GM18519 (cell line): ENCODE measurements around the gene C1RL.
"Not testable (repeated sequence)": the region's sequence is repeated elsewhere in the genome, so short reads cannot be mapped to it uniquely, and the experiment has no call there.

ENCODE experiments used
- ATAC-seq: cut with Tn5 transposase; IDR thresholded peaks from one replicate; pipeline ENCODE4 v1.9.1; 2021; ENCODE audit warnings: mild to moderate bottlenecking, moderate library complexity; ENCODE audit not compliant: unreplicated experiment, low FRiP score

The C1RL gene

DNA sequence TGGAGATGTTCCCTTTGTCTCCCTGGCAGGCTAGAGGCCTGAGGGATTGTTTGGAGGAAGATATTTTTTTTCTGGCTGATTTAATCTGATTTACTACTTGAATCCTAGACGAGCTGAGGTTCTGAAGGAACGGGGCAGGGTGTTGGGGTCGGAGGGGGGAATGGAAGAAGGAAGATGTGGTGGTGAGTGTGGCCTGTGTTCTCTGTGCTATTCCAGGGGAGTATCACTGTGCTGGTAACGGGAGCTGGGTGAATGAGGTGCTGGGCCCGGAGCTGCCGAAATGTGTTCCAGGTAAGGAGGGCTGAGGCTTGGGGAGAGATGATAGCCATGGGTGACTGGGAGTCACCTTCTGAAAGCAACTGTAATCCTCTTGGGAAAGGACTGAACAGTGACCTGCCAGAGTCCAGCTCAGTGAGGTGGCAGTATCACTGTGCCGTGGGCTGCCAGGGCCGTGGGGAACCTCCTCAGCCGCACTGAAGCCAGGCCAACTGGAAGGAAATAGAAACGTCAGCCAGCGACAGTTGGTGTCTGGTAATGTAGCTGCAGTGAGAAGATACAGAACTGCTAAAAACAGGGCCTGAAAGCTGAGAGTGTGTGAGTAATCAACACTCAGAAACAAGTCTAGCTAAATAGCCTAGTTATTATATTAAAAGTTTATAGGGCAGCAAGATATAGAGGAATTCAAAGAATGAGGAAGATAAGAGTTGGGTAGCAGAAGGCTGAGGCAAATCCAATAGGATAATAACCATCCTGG lies 40.6 kb downstream of the C1RL start:
- no peak for ATAC-seq

GRCh38 chr12:7067096-7067495 lies 41.9 kb downstream of the C1RL start:
- ATAC-seq = no peak

DNA sequence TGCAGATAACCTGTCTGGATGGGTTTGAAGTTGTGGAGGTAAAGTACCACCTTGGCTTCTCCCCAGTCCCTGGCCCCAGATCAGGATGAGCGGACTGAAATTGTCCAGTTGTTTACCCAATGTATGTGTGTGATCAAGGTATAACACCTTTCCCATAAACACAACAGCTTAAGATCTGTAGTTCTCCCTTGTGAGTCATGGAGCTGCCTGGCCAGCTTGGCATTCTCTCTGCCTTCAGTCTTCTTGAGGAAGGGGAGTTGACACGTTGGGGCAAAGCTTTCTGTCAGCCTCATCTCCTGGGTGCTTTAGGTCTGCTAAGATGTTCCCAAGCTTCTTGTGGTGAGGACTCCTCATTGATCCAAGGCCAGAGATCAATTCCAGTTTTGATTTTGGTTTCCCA lies 42.4 kb downstream of the C1RL start:
- ATAC-seq = no peak

- no peak for ATAC-seq
Observed at GRCh38 chr12:7065073-7065623, 43.9 kb downstream of the C1RL start.

DNA sequence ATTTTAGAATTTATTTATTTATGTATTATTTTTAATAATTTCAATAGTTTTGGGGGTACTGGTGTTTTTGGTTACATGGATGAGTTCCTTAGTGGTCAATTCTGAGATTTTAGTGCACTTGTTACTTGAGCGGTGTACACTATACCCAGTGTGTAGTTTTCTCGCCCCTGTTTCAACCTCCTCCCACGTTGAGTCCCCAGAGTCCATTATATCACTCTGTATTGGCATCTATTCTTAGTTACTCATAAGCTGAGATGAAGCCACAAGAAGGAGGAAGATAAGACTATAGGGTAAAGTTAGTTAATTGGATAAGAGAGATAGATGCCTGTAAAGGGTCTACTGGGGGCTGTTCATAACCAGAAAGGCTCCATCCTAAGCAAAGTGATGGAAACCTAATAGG lies 44.5 kb downstream of the C1RL start:
- no peak for ATAC-seq

DNA sequence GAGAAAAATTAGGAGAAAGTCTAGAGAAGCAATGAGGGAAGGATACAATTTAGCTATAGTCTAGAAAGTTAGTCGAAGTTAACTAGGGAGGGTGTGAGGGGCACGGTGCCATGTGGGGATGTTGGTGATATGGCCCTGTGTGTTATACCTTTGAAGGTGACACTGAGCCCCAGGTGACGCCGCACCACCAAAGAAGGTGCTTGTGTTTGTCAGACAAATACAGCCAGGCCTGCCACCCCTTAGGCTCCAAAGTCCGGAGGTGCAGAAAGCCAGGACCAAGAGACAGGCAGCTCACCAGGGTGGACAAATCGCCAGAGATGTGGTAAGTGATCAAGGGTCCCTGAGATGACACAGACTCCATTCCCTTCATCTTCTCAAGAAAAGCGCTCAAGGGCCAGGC lies 47.4 kb downstream of the C1RL start:
- ATAC-seq = no peak

- ATAC-seq = no peak
Observed at GRCh38 chr12:7061138-7061537, 47.9 kb downstream of the C1RL start.

DNA sequence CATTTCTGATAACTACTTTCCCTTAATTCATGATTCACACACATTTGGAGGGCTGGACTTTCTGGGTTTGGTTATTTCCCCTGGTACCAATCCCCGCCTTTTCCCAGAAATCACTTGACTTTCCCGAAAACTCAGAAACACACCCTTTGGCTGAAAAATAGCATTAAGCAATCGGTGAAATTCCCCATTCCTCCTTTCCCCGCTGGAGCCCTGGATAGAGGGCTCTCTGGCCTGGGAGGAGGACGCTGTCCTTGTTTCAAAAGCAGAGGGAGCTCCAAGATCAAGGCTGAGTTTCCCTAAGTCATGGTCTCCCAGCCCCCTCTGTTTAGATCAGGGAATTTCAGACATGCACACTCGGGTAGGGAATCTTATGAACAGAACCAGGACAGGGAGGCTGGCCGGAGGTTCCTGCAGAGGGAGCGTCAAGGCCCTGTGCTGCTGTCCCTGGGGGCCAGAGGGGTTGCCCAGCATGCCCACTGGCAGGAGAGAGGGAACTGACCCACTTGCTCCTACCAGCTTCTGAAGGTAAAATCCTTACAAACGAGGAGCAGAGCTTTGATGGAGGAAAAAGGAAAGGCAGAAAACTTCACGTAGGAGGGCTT lies 48.6 kb downstream of the C1RL start, which contains the start of gene C1S:
C1S (plus strand) TSS at position 366 of the 602 bp plus-strand sequence. CDS start 1,195 bp downstream, outside the sequence.
- no peak for ATAC-seq

- no peak for ATAC-seq
Observed at GRCh38 chr12:7059780-7060179, 49.2 kb downstream of the C1RL start.

GRCh38 chr12:7058850-7059395 lies 50.1 kb downstream of the C1RL start:
- no peak for ATAC-seq

DNA sequence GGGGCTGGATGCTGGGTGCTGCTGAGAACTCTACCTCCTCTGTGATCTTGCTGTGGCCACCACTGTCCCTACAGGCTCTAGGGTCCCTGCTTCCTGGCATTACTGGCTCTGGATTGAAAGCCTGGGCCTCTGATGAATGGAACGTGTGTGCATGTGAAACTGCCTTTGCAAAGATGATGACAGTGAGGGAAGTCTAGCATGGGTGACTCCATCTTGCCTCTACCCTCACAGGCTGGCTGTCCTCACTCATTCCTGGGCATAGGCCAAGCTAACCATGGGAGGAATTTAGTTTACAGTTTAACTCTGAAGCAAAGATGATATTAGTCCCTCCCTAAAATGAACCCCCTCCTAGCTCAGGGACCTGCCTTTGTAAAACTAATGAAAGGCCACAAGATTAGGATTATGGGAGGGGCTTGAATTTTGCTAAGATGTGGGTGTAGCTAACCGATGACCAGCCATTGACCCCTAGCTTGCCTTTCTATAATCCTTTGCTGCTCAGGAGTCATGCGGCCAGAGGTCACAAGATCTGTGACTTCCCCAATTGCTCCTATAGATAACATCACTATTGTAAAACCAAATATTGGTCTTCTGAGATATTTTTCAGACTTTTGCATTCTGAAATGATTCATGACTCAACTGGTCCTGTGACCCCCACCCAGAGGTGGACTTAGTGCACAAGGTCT lies 50.7 kb downstream of the C1RL start:
- no peak for ATAC-seq

- not testable (repeated sequence) for ATAC-seq
Observed at GRCh38 chr12:7055736-7056135, 53.3 kb downstream of the C1RL start.

DNA sequence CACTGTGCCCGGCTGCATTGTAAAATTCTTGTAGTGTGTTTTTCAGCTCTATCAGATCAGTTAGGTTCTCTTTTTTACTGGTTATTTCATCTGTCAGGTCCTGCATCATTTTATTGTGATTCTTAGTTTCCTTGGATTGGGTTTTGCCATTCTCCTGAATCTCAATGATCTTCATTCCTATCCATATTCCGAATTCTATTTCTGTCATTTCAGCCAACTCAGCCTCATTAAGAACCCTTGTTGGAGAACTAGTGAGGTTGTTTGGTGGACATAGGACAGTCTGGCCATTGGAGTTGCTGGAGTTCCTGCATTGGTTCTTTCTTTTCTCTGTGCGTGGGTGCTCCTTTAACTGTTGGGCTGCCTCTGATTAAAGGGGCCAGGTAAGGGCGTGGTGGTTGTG lies 54.1 kb downstream of the C1RL start:
- ATAC-seq = no peak

DNA sequence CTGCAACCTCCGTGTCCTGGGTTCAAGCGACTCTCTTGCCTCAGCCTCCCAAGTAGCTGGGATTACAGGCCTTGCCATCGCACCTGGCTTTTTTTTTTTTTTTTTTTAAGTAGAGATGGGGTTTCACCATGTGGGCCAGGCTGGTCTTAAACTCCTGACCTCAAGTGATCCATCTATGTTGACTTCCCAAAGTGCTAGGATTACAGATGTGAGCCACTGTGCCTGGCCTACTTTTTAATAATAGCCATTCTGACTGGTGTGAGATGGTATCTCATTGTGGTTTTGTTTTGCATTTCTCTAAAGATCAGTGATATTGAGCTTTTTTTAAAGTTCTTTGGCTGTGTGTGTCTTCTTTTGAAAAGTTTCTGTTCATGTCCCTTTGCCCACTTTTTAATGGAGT lies 59.0 kb downstream of the C1RL start:
- ATAC-seq = not testable (repeated sequence)

- not testable (repeated sequence) for ATAC-seq
Observed at GRCh38 chr12:7049445-7049951, 59.5 kb downstream of the C1RL start.

DNA sequence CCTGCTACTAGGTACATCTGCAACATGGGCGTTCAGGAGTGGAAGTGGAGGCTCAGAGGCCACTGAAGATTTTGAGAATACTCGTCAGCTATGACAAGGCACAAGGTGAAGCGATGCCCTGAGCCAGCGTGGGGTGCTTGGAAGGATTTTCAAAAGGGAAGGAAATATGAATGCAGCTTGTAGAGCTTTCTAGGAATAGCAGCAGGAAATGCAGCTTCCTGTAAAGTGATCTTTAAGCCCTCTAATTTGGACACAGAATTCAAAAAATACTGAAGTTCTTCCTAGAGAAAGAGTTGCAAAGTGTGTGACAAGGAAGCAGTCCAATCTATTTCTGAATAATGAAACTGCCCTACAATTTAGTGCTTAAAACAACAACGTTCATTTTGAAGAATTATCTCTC lies 61.7 kb downstream of the C1RL start:
- no peak for ATAC-seq

- no peak for ATAC-seq
Observed at GRCh38 chr12:7046383-7047105, 62.5 kb downstream of the C1RL start.

DNA sequence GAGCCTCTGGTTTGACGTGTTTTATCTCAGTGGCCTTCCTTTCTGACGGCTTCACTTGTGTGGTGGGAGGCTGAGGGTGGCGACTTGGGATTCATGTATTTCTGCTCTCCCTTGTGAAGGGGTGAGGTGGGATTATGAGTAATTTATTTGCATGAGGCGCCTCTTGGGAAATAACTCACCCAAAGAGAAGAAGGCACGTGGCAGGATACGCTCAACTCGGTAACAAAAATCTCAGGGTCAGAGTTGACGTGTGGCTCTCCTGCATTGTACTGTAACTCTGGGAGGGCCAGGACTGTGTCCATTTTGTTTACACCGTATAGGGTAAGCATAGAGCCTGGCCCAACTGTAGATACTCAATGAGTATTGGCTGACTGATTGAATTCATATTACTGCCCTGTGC lies 63.1 kb downstream of the C1RL start:
- no peak for ATAC-seq
